Pancreas (tissue), 10 donors: ENCODE results near the gene IRF1. TPM values are rescaled to one million over a fixed set of nuclear protein-coding genes. Genes with fewer than 3 reads are reported as not detected.

Experiments used
- ATAC-seq, 4 donors: fragments of 200-7000 bp; cut with Tn5 transposase; one replicate each; pipeline versions ENCODE4 v1.8.0 to v1.9.1; 2020; ENCODE audit warnings: mild to moderate bottlenecking in 4 of 4, moderate library complexity in 4 of 4
- DNase-seq, 6 donors: peaks; one replicate each; pipeline ENCODE4 v3.0.0-alpha.2; 2020
- FAIRE-seq: peaks from 2 replicates; lab custom pipeline; 2012; peaks lifted over from hg19 to GRCh38; lab: Jason Lieb, UNC
- H3K27ac ChIP-seq, 4 donors: fragments of 200-600 bp; sonication (generic); 1 replicate in 3 of 4; 2 replicates in 1 of 4; pipeline versions ENCODE4 v1.5.0 to v1.8.0; 2020
- H3K27me3 ChIP-seq, 4 donors: fragments of 200-600 bp; one replicate each; pipeline ENCODE4 v1.8.0; 2021
- H3K36me3 ChIP-seq, 3 donors: fragments of 200-600 bp; sonication (generic) in 1 of 3; one replicate each; pipeline versions ENCODE4 v1.5.0 to v1.8.0; 2020 to 2021
- H3K4me1 ChIP-seq, 3 donors: fragments of 200-600 bp; one replicate each; pipeline ENCODE4 v1.8.0; 2021
- H3K4me3 ChIP-seq, 4 donors: fragments of 200-600 bp; sonication (generic) in 2 of 4; one replicate each; pipeline versions ENCODE4 v1.5.0 to v1.8.0; 2020 to 2021
- H3K9me3 ChIP-seq, 4 donors: fragments of 200-600 bp; one replicate each; pipeline ENCODE4 v1.8.0; 2021
- WGBS, 2 donors: extraction: QIAGEN DNeasy Blood & Tissue Kit; methylation state at CpG; one replicate each; pipeline ENCODE4 v1.1.7; 2013; 5-methylcytosine and 5-hydroxymethylcytosine counted together
- intact Hi-C, 3 donors: fragments of 100-400 bp; cut with DNase I; formaldehyde crosslinking; loops; one replicate each; pipeline versions ENCODE4 v1.11.1 to v1.14.2; 2022
- polyA plus RNA-seq, 2 donors: library from polyadenylated mRNA; stranded (reverse); fragments of 200-250 nt; gene quantifications; one replicate each; pipeline ENCODE4 v1.2.3, GENCODE V29; 2013
- total RNA-seq, 6 donors: library from RNA; stranded (reverse); fragmentation: NEBNext Ultra II Directional in 4 of 6; extraction: Animal tissue kit (Norgen Biotek cat#: 25700) in 4 of 6; gene quantifications; one replicate each; pipeline versions ENCODE4 v1.2.1 to v1.2.4, GENCODE V29; 2021 to 2023
- TF ChIP-seq, protein P1 (sequence below), 4 donors: fragments of 200-600 bp; sonication (generic) in 3 of 4; IDR thresholded peaks; one replicate each; pipeline versions ENCODE4 v1.5.0 to v1.8.0; 2021; ENCODE audit warnings: antibody characterized with exemption in 4 of 4
- donor health status: healthy with polysubstance abuse.
- donor health status: DM: no; HTN: no; CAD: no; lungs with moderate emphysema.
- donor health status: DM: no; HTN: no; CAD: no.
- donor health status: control.
- donor health status: control.
- donor health status: Bipolar disorder and iron deficiency.
- donor health status: DM: yes; HTN: yes; CAD: no.
- donor health status: DM: no; HTN: no; CAD: no.
- donor health status: DM: no; HTN: no; CAD: no.
- donor health status: DM: yes; HTN: yes; CAD: no.

IRF1 gene
- total and polyA plus RNA-seq, 8 donors, result 7.0 to 30.8 (median 11.1) TPM

GRCh38 chr5:132455614-132456115 is 34.9 kb downstream of the IRF1 start:
- DNase-seq (no peak), FAIRE-seq (no peak), ATAC-seq (no peak)
- 82 to 84% methylated on average over 5 of the region's 5 CpGs for WGBS, 2 donors
- H3K27me3 ChIP-seq, result no peaks in the 10 kb centered on the region
- peak overlapping the region in 3 of 4 donors; percentile 29 to 77 (median 76) for H3K27ac ChIP-seq
- no peaks in the 10 kb centered on the region for H3K36me3 ChIP-seq
- H3K4me3 ChIP-seq, result no peak overlapping the region
- H3K4me1 ChIP-seq, result peaks cover 0 to 21% (median 0%) of the 10 kb centered on the region in 3 donors
- H3K9me3 ChIP-seq, result no peaks in the 10 kb centered on the region
- intact Hi-C loops, result no loop called here
- TF ChIP-seq, protein P1, sequence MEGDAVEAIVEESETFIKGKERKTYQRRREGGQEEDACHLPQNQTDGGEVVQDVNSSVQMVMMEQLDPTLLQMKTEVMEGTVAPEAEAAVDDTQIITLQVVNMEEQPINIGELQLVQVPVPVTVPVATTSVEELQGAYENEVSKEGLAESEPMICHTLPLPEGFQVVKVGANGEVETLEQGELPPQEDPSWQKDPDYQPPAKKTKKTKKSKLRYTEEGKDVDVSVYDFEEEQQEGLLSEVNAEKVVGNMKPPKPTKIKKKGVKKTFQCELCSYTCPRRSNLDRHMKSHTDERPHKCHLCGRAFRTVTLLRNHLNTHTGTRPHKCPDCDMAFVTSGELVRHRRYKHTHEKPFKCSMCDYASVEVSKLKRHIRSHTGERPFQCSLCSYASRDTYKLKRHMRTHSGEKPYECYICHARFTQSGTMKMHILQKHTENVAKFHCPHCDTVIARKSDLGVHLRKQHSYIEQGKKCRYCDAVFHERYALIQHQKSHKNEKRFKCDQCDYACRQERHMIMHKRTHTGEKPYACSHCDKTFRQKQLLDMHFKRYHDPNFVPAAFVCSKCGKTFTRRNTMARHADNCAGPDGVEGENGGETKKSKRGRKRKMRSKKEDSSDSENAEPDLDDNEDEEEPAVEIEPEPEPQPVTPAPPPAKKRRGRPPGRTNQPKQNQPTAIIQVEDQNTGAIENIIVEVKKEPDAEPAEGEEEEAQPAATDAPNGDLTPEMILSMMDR (IDR thresholded peaks at IDR 0.05), result no peak

- Histone ChIP-seq H3K27me3 (no peaks in the 10 kb centered on the region), H3K9me3 (no peaks in the 10 kb centered on the region), H3K27ac (no peak overlapping the region), H3K4me3 (no peak overlapping the region), H3K4me1 (peaks cover 0 to 14% (median 0%) of the 10 kb centered on the region in 3 donors), H3K36me3 (no peaks in the 10 kb centered on the region)
- ATAC-seq (no peak), DNase-seq (no peak), FAIRE-seq (no peak)
- 95 to 96% methylated on average over 2 of the region's 2 CpGs for WGBS, 2 donors
- TF ChIP-seq, protein P1 (IDR thresholded peaks at IDR 0.05), result no peak
- intact Hi-C loops, result no loop called here
Observed at GRCh38 chr5:132454361-132454760, 36.2 kb downstream of the IRF1 start.

DNA sequence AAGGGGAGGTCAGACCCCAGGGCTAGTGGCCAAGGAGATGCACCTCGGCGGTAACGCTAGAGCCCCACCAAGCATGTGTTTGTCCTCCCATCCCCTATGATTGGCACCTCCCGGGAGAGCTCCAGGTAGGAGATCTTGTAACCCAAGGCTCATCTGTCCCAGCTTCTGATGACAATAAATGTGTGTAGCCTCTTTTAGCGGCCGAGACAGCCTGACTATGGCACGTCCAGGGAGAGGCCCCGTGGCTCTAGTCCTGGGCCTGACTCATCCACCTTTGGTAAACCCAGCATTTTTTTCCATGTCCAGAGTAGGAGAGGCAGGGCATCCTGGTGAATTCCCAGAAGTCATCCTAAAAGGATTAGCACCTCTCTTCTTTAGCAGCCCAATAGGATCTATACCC is 39.2 kb downstream of the IRF1 start:
- intact Hi-C loops, result no loop called here
- Histone ChIP-seq H3K27ac (no peak overlapping the region), H3K36me3 (no peaks in the 10 kb centered on the region), H3K4me1 (peaks cover 0 to 8% (median 2%) of the 10 kb centered on the region in 3 donors), H3K4me3 (no peak overlapping the region), H3K27me3 (no peaks in the 10 kb centered on the region), H3K9me3 (no peaks in the 10 kb centered on the region)
- no peak for FAIRE-seq
- DNase-seq, result no peak
- no peak for ATAC-seq
- WGBS, 2 donors, result 91 to 92% methylated on average over 8 of the region's 8 CpGs
- TF ChIP-seq, protein P1 (IDR thresholded peaks at IDR 0.05), result no peak

DNA sequence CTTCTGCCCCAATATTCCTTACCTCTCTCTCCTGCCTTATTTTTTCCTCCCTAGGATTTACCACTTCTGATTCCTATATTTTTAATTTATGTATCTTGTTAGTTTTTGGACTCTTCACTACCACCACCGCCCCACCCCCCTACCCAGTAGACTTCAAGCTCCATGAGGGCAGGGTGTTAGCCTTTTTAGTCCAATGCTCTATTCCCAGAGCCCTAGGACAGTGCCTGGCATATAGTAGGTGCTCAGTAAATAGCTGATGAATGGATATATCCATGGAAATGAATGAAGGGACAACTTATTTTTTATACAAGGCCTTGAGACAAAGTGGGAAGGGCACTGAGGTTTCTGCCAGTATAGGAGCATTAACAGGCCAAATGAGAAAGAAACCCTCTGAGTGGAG is 41.5 kb downstream of the IRF1 start:
- Histone ChIP-seq H3K4me3 (no peak overlapping the region), H3K27me3 (no peaks in the 10 kb centered on the region), H3K27ac (no peak overlapping the region), H3K4me1 (peaks cover 0 to 15% (median 7%) of the 10 kb centered on the region in 3 donors), H3K9me3 (no peaks in the 10 kb centered on the region), H3K36me3 (no peaks in the 10 kb centered on the region)
- WGBS, 2 donors, result 98 to 100% methylated on average over 1 of the region's 1 CpG
- DNase-seq (no peak), ATAC-seq (no peak), FAIRE-seq (no peak)
- intact Hi-C loops, result no loop called here
- TF ChIP-seq, protein P1 (IDR thresholded peaks at IDR 0.05), result no peak

GRCh38 chr5:132447196-132447595 is 43.4 kb downstream of the IRF1 start:
- Histone ChIP-seq H3K36me3 (no peaks in the 10 kb centered on the region), H3K9me3 (no peaks in the 10 kb centered on the region), H3K4me3 (no peak overlapping the region), H3K4me1 (peaks cover 0 to 15% (median 7%) of the 10 kb centered on the region in 3 donors), H3K27me3 (no peaks in the 10 kb centered on the region), H3K27ac (no peak overlapping the region)
- 80 to 82% methylated on average over 2 of the region's 2 CpGs for WGBS, 2 donors
- FAIRE-seq (no peak), DNase-seq (no peak), ATAC-seq (peak; percentile 21 to 29 (median 24))
- intact Hi-C loops, result no loop called here
- TF ChIP-seq, protein P1 (IDR thresholded peaks at IDR 0.05), result no peak
